Measurements from ENCODE around the gene PRMT3.
"Not testable (repeated sequence)": the region's sequence is repeated elsewhere in the genome, so short reads cannot be mapped to it uniquely, and the experiment has no call there.

Gene PRMT3

DNA sequence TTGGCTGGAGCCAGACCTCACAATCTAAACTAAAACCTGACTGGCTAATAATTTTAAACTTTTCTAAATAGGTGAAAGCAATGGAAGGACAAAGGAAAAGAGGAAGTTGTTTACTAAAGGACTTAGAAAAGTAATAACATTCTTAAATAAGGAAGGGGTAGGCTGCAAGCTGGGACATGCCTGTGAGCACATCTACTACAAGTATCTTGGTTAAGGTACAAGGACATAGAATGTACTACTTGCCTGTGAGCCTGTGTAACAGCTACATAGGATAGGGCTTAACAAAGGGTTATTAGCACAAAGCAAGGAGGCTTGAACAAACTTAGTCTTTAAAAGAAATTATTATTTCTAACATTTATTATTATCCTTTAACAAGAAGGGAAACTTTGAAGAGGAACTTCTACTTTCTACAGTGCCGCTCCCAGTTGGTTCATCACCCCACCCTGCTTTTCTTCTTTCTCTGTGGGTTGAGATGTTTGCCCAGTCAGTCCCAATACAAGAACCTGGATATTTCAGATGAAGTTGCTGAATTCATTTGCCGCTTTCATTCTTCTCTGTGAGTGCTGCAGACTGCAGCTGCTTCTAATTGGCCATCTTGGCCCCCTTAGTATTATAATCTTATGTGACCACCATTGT, 87.5 kb downstream of the PRMT3 start:
- TF ChIP-seq JUND (IDR thresholded peaks at IDR 0.05; ENCODE audit: low read depth) = no peak
- in situ Hi-C loops (cut with HindIII; ENCODE audit: low pct_unique_long_range_greater_than_20kb, low sequenced_read_pairs) = no loop called here
- DNase-seq (ENCODE audit: low read depth in 1 of 2, low spot score in 1 of 2) = peak in 1 of 2 experiments; percentile 7

DNA sequence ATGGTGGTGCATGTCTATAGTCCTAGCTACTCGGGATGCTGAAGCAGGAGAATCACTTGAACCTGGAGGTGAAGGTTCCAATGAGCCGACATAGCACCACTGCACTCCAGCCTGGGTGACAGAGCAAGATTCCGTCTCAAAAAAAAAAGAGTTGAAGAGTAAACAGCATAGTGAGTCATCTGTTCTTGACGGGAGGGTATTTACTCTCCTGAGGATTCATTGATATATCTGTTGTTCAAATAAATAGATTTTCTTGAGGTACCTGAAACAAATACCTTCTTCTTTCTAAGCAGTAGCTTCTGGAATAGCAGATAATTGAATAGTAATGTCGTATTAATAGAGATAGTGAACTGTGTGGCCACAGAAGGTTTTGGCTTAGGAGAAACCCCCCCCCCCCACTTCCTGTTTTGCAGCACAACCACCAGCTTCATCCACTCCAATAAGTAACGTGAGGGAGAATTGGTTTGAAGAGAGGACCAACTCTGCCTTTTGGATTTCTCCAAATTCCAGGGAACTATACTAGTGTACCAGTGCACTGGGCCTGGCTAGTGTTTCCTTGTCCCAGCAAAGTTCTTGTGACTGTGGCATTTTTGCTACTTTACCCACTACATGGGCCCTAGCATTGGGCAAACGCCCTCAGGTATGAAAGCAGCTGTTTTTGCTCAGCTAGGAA, 90.0 kb downstream of the PRMT3 start:
- in situ Hi-C loops (cut with HindIII; ENCODE audit: low pct_unique_long_range_greater_than_20kb, low sequenced_read_pairs) = no loop called here
- peak in 1 of 2 experiments; percentile 40 for DNase-seq (ENCODE audit: low read depth in 1 of 2, low spot score in 1 of 2)
- peak; percentile 72; the same call in 1 of the 2 replicates for TF ChIP-seq JUND (IDR thresholded peaks at IDR 0.05; ENCODE audit: low read depth)

DNA sequence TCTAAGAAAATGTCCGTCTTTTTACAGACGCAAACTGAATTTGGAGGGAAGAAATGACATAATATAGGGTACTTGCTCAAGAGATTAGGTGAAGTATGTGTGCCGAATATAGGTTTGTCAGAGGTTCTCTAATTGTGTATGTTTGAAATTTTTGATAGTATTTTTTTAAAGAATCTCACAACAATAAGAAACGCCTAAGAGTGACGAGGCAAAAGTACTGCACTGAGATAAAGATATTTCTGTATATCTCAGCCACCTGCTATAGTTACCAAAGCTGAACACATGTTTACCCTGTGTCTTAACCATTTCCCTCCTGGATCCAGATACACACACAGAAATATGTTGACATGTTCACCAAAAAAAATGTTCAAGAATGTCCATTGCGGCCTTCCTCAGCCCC, 92.0 kb downstream of the PRMT3 start:
- in situ Hi-C loops (cut with HindIII; ENCODE audit: low pct_unique_long_range_greater_than_20kb, low sequenced_read_pairs) = no loop called here
- DNase-seq (ENCODE audit: low read depth in 1 of 2, low spot score in 1 of 2) = no peak
- no peak for TF ChIP-seq JUND (IDR thresholded peaks at IDR 0.05; ENCODE audit: low read depth)

DNA sequence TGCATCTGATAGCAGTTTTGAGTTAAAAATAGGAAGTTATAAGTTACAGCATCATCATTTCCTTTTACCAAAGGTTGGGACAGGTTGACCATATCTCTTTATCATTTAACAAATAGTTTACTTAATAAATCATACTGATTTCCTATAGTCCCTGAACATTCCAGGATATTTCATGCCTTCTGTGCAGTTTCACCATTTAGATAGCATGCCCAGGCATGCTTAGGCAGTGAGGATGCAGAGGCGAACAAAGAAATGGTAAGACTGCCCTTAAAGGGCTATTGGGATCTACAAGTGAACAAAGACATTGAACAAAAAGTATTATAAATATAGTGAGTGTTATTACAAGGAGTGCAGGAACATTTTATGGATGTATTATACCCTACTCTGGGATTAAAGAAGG, 96.4 kb downstream of the PRMT3 start:
- no peak for TF ChIP-seq JUND (IDR thresholded peaks at IDR 0.05; ENCODE audit: low read depth)
- in situ Hi-C loops (cut with HindIII; ENCODE audit: low pct_unique_long_range_greater_than_20kb, low sequenced_read_pairs) = no loop called here
- DNase-seq (ENCODE audit: low read depth in 1 of 2, low spot score in 1 of 2) = no peak

DNA sequence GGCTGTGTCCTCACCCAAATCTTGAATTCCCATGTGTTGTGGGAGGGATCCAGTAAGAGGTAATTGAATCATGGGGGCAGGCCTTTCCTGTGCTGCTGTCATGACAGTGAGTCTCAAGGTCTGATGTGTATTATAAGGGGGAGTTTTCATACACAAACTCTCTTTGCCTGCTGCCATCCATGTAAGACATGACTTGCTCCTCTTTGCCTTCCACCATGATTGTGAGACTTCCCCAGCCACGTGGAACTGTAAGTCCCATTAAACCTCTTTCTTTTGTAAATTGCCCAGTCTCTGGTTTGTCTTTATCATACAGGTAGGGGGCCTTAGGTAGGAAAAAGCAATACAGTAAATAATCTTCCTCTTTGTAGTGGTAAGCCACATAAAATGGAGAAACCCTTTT, 96.9 kb downstream of the PRMT3 start:
- DNase-seq (ENCODE audit: low read depth in 1 of 2, low spot score in 1 of 2); in situ Hi-C loops (cut with HindIII; ENCODE audit: low pct_unique_long_range_greater_than_20kb, low sequenced_read_pairs): not testable (repeated sequence)

DNA sequence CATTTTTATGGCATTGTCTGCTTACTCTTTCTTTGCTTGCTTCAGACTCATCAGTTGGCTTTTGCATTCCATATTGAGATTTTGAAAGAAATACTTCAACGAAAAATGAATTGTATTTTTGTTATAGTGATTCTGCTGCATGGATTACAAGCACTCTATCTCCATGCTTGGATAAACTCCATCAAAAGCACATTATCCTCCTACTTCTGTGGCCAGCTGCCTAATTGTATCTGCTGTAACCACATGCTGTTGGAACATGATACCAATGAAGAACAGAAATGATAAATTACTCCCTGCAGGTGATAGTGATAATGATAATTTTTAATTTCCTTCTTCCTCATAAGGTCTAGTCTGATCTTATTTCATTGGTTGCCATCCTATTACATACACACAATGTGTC, 100.8 kb downstream of the PRMT3 start:
- in situ Hi-C loops (cut with HindIII; ENCODE audit: low pct_unique_long_range_greater_than_20kb, low sequenced_read_pairs) = no loop called here
- DNase-seq (ENCODE audit: low read depth in 1 of 2, low spot score in 1 of 2) = no peak
- no peak for TF ChIP-seq JUND (IDR thresholded peaks at IDR 0.05; ENCODE audit: low read depth)

DNA sequence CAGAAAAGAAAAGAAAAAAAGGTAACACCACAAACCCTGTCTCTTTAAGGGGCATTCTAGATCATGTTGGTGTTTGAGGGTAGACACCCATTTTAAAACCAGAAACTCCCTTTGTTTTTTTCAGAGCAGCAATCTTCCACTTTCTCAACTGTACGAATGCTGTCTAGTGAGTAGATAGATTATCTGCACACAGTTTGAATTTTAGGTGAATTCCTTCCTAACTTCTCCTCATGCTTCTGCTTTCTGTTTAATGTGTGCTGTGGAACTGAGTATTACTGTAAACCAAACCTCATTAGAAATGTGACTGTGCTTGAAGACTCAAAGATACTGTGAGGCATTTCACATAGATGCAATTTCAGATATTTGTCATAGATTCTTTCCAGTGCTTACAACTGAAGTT, 102.4 kb downstream of the PRMT3 start:
- in situ Hi-C loops (cut with HindIII; ENCODE audit: low pct_unique_long_range_greater_than_20kb, low sequenced_read_pairs) = no loop called here
- no peak for TF ChIP-seq JUND (IDR thresholded peaks at IDR 0.05; ENCODE audit: low read depth)
- DNase-seq (ENCODE audit: low read depth in 1 of 2, low spot score in 1 of 2) = no peak

DNA sequence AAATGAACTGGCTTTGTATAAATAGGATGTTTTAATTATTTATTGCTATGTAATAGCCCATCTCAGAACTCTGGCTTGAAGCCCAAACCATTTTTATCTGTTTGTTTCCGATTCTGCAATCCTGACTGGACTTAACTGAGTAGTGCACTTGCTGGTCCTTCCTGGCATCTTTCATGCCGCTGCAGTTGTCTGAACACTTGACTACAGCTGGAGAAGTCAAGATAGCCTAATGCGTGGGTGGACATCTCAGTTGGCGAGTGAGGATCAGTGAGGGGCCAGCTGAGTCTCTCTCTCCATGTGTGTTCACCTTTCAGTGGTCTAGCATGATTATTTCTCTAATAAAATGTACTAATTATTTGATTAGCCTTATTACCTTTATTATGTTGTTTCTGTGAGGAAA, 105.8 kb downstream of the PRMT3 start:
- DNase-seq (ENCODE audit: low read depth in 1 of 2, low spot score in 1 of 2) = no peak
- TF ChIP-seq JUND (IDR thresholded peaks at IDR 0.05; ENCODE audit: low read depth) = no peak
- in situ Hi-C loops (cut with HindIII; ENCODE audit: low pct_unique_long_range_greater_than_20kb, low sequenced_read_pairs) = no loop called here

DNA sequence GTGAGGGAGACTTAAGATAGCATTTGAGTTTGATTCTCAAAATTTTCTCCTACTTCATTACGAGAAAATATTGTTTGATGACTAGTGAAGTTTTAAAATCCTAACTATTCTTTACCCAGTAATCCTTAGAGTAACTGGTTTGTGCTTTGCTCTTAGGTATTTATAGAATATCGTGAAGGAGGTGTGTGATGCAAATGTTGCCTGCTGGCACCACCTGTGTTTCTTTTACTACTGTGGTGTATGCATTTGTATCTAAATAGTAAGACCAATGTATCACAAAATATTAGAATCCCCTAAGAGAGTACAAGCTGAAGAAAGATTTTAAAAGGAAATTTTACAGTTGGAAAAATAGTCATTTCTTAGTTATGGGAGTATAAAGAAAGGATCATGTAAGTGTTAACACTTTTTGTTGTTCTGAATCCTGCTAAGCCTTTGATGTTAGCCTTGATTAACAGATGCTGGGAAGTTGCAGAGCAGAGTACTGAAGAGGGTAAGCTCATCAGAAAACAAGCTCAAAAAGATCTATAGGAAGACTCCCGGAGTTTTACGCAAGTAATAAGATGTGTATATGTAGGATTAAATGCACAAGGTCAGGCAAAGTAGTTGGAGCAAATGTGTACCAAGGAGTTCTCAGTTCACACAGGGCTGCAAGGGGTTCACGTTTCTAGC, 109.7 kb downstream of the PRMT3 start:
- in situ Hi-C loops (cut with HindIII; ENCODE audit: low pct_unique_long_range_greater_than_20kb, low sequenced_read_pairs) = no loop called here
- no peak for DNase-seq (ENCODE audit: low read depth in 1 of 2, low spot score in 1 of 2)
- no peak for TF ChIP-seq JUND (IDR thresholded peaks at IDR 0.05; ENCODE audit: low read depth)

DNA sequence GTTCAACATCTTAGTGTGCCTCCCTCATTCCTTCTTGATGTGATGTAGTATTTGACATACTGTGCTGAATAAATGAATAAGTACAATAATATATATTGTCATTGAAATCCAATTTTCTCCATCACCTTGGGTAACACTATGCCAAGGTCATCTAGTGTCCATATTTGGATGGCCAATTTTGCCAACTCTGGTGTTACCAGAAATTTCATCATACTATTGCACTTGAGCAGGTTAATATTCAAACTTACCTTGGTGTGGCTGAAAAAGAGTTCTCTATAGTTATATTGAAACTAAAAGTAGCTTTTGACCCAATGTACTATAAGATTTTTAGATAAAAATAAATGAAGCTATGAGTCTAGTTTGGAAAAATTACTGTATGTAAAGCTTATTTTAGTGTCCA, 113.7 kb downstream of the PRMT3 start:
- in situ Hi-C loops (cut with HindIII; ENCODE audit: low pct_unique_long_range_greater_than_20kb, low sequenced_read_pairs) = no loop called here
- DNase-seq (ENCODE audit: low read depth in 1 of 2, low spot score in 1 of 2) = no peak
- TF ChIP-seq JUND (IDR thresholded peaks at IDR 0.05; ENCODE audit: low read depth) = no peak

DNA sequence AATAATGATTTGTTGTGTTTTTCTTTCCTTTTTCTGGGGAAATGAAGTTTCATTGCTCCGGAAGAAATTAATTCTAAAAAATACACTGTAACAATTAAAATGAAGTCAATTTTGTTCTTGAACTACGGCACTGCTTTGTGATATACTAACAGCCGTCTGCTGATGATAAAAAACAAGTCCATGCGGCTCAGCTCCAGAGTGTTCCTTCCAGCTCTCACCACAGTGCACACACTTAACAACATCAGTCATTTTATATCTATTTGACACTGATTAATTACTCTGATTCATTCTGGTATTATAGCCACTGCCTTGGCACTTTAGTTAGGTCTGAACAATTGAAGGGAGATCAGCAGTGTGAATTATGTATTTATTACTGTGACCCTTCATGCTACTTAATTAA, 114.5 kb downstream of the PRMT3 start:
- in situ Hi-C loops (cut with HindIII; ENCODE audit: low pct_unique_long_range_greater_than_20kb, low sequenced_read_pairs) = no loop called here
- DNase-seq (ENCODE audit: low read depth in 1 of 2, low spot score in 1 of 2) = no peak
- TF ChIP-seq JUND (IDR thresholded peaks at IDR 0.05; ENCODE audit: low read depth) = no peak

DNA sequence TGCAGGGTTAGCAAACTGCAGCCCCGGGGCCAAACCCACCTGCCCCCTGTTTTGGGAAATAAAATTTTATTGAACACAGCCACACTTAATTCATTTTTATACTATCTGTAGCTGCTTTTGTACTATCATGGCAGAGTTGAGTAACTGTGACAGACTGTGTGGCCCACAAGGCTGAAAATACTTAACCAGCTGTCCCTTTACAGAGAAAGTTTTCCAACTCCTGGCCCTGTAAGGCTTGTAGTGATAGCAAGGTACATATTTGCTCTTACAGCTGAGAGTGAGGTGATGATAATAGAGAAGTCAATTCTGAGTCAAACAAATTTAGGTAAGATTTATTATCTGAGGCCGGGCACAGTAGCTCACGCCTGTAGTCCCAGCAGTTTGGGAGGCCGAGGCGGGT, 124.5 kb downstream of the PRMT3 start:
- no peak for TF ChIP-seq JUND (IDR thresholded peaks at IDR 0.05; ENCODE audit: low read depth)
- in situ Hi-C loops (cut with HindIII; ENCODE audit: low pct_unique_long_range_greater_than_20kb, low sequenced_read_pairs) = no loop called here
- no peak for DNase-seq (ENCODE audit: low read depth in 1 of 2, low spot score in 1 of 2)

DNA sequence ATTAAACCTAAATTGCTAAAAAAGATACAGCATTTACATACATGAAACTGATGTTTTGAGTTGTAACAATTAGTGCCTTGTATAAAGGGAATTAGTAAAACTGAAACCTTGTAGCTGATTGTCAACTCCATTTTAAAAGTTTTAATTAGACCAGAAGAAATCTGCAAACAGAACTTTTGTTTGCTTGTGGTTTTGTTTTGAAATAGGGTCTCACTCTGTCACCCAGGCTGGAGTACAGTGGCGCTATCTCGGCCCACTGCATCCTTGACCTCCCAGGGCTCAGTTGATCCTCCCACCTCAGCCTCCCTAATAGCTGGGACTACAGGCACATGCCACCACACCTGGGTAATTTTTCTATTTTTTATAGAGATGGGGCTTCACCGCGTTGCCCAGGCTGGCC, 125.4 kb downstream of the PRMT3 start:
- DNase-seq (ENCODE audit: low read depth in 1 of 2, low spot score in 1 of 2) = no peak
- in situ Hi-C loops (cut with HindIII; ENCODE audit: low pct_unique_long_range_greater_than_20kb, low sequenced_read_pairs) = no loop called here
- no peak for TF ChIP-seq JUND (IDR thresholded peaks at IDR 0.05; ENCODE audit: low read depth)
